B cell (primary cell): ENCODE results near the gene EVA1A. TPM values are rescaled to one million over a fixed set of nuclear protein-coding genes. Genes with fewer than 3 reads are reported as not detected.

Source experiments
- ATAC-seq: fragments of 200-7000 bp; cut with Tn5 transposase; one replicate; pipeline ENCODE4 v1.10.0; 2021; ENCODE audit warnings: low read depth, mild to moderate bottlenecking, moderate number of reproducible peaks, moderate library complexity
- CTCF ChIA-PET: fragments of 350-600 bp; sonication (Branson Sonifier 250); formaldehyde crosslinking; loops from one replicate; lab custom pipeline; 2021; ENCODE audit warnings: antibody characterized with exemption, inconsistent platforms; lab: Charles Lee
- POLR2A ChIA-PET: fragments of 350-600 bp; sonication (Branson Sonifier 250); formaldehyde crosslinking; loops from one replicate; lab custom pipeline; 2021; ENCODE audit warnings: antibody characterized with exemption; lab: Charles Lee
- DNase-seq: peaks from one replicate; pipeline ENCODE4 v3.0.0; 2013
- H2AFZ ChIP-seq: 2 replicates; pipeline ENCODE4 v1.6.1; 2012; ENCODE audit warnings: mild to moderate bottlenecking, low read depth, low read length; ENCODE audit not compliant: insufficient read depth, poor library complexity, severe bottlenecking
- H3K27ac ChIP-seq, 2 donors: 1 replicate in 1 of 2; 2 replicates in 1 of 2; pipeline ENCODE4 v1.5.1; 2012 to 2013; ENCODE audit warnings: low read length in 2 of 2, mild to moderate bottlenecking in 2 of 2, moderate library complexity in 1 of 2
- H3K27me3 ChIP-seq, 4 experiments: fragments of 200-600 bp in 1 of 4; sonication (generic) in 1 of 4; replicated peaks in 1 of 4; 1 replicate in 2 of 4; 2 replicates in 2 of 4; pipeline versions ENCODE4 v1.6.1 to v1.7.0; 2013 to 2016; ENCODE audit warnings: low read length in 3 of 4, mild to moderate bottlenecking in 2 of 4, mixed read lengths in 1 of 4, moderate library complexity in 1 of 4; ENCODE audit not compliant: insufficient read depth in 4 of 4, control insufficient read depth in 3 of 4; ENCODE audit errors: control extremely low read depth in 1 of 4
- H3K36me3 ChIP-seq, 2 experiments: replicated peaks in 1 of 2; 1 replicate in 1 of 2; 2 replicates in 1 of 2; pipeline versions ENCODE4 v1.6.1 to v1.7.1; 2013; ENCODE audit warnings: low read length in 1 of 2; ENCODE audit not compliant: insufficient read depth in 2 of 2, control insufficient read depth in 1 of 2; ENCODE audit errors: control extremely low read depth in 1 of 2, extremely low read depth in 1 of 2
- H3K4me1 ChIP-seq, 2 donors: fragments of 200-600 bp in 1 of 2; sonication (generic) in 1 of 2; 1 replicate in 1 of 2; 2 replicates in 1 of 2; pipeline versions ENCODE4 v1.5.1 to v1.6.1; 2013 to 2017; ENCODE audit warnings: low read length in 2 of 2; ENCODE audit not compliant: control insufficient read depth in 2 of 2, insufficient read depth in 2 of 2
- H3K4me2 ChIP-seq: replicated peaks from 2 replicates; pipeline ENCODE3; 2012; ENCODE audit warnings: mild to moderate bottlenecking, low read depth, low read length; ENCODE audit not compliant: poor library complexity, severe bottlenecking
- H3K4me3 ChIP-seq, 5 experiments: fragments of 200-600 bp in 1 of 5; sonication (generic) in 1 of 5; 1 replicate in 3 of 5; 2 replicates in 2 of 5; pipeline versions ENCODE4 v1.5.1 to v1.7.0; 2011 to 2016; ENCODE audit warnings: low read length in 4 of 5, mild to moderate bottlenecking in 4 of 5, low read depth in 2 of 5, control low read depth in 1 of 5, moderate library complexity in 1 of 5; ENCODE audit not compliant: insufficient read depth in 1 of 5; ENCODE audit errors: control extremely low read depth in 1 of 5, extremely low read depth in 1 of 5
- H3K79me2 ChIP-seq: fragments of 200-600 bp; sonication (generic); one replicate; pipeline ENCODE4 v1.6.0; 2016; ENCODE audit warnings: low read length; ENCODE audit not compliant: control insufficient read depth, insufficient read depth
- H3K9ac ChIP-seq: fragments of 200-600 bp; sonication (generic); 2 replicates; pipeline ENCODE4 v1.6.1; 2017; ENCODE audit warnings: mild to moderate bottlenecking, low read length, moderate library complexity
- H3K9me3 ChIP-seq, 3 donors: one replicate each; pipeline versions ENCODE4 v1.6.1 to v1.7.1; 2013; ENCODE audit warnings: low read length in 2 of 3; ENCODE audit not compliant: control insufficient read depth in 2 of 3, insufficient read depth in 1 of 3; ENCODE audit errors: control extremely low read depth in 1 of 3
- H4K20me1 ChIP-seq: 2 replicates; pipeline ENCODE4 v1.6.0; 2012; ENCODE audit warnings: mild to moderate bottlenecking, low read length; ENCODE audit not compliant: insufficient read depth, control insufficient read depth, poor library complexity, severe bottlenecking
- H3K27ac Mint-ChIP-seq: one replicate; pipeline ENCODE4 v1.8.0; 2021; ENCODE audit warnings: mixed read lengths
- H3K27me3 Mint-ChIP-seq: one replicate; pipeline ENCODE4 v1.8.0; 2021; ENCODE audit warnings: mixed read lengths
- H3K4me1 Mint-ChIP-seq: one replicate; pipeline ENCODE4 v1.8.0; 2021; ENCODE audit warnings: mixed read lengths
- H3K4me3 Mint-ChIP-seq: one replicate; pipeline ENCODE4 v1.8.0; 2021; ENCODE audit warnings: mixed read lengths
- H3K9me3 Mint-ChIP-seq: one replicate; pipeline ENCODE4 v1.8.0; 2022; ENCODE audit warnings: mixed read lengths; ENCODE audit not compliant: insufficient read depth
- CTCF ChIP-seq: fragments of 200-600 bp; IDR thresholded peaks from one replicate; pipeline ENCODE4 v1.8.0; 2022; ENCODE audit warnings: antibody characterized with exemption, mild to moderate bottlenecking
- EZH2 ChIP-seq: IDR thresholded peaks from 2 replicates; pipeline ENCODE4 v1.6.1; 2012; ENCODE audit warnings: borderline replicate concordance, low read depth, mild to moderate bottlenecking, moderate library complexity, low read length; ENCODE audit not compliant: insufficient read depth, poor library complexity, severe bottlenecking
- WGBS: methylation state at CpG from one replicate; pipeline ENCODE4 v1.1.5; 2013; ENCODE audit warnings: missing lambda C conversion rate; ENCODE audit not compliant: insufficient coverage; 5-methylcytosine and 5-hydroxymethylcytosine counted together
- intact Hi-C: fragments of 100-400 bp; cut with micrococcal nuclease; formaldehyde crosslinking; loops from one replicate; pipeline ENCODE4 v1.10.0; 2022
- polyA plus RNA-seq: library from polyadenylated mRNA; depleted of rRNA; stranded (reverse); fragments of >200 nt; gene quantifications from 2 replicates; pipeline ENCODE4 v1.2.3, GENCODE V29; 2012
- total RNA-seq, 2 donors: library from RNA; stranded (reverse); fragments of 120-200 nt in 1 of 2; gene quantifications; 1 replicate in 1 of 2; 2 replicates in 1 of 2; pipeline versions ENCODE4 v1.2.3 to v1.2.4, GENCODE V29; 2013 to 2022

The EVA1A gene
- total and polyA plus RNA-seq, 2 donors (not counting 1 experiment from before 2014, with no cell fraction given): not detected

- ChIA-PET CTCF (interaction anchor here (0.6 to 0.7 kb wide), 2 partner anchors 37 to 409 kb away, joined by 3 read pairs; no protein-coding TSS in a partner anchor), POLR2A (no interaction called here)
- Mint-ChIP-seq H3K4me3 (peak overlapping the region; percentile 83), H3K4me1 (peaks cover 15% of the 10 kb centered on the region), H3K27ac (no peak overlapping the region), H3K9me3 (no peaks in the 10 kb centered on the region), H3K27me3 (peaks cover 62% of the 10 kb centered on the region)
- peaks cover 5 to 14% of the 10 kb centered on the region in 2 donors for H3K4me1 ChIP-seq
- H2AFZ ChIP-seq: no peak overlapping the region
- H3K27me3 ChIP-seq: peaks cover 0 to 42% (median 13%) of the 10 kb centered on the region in 4 experiments
- intact Hi-C loops: no loop called here
- no peak overlapping the region for H3K27ac ChIP-seq
- WGBS: 77% methylated on average over 7 of the region's 11 CpGs
- ATAC-seq: no peak
- H3K79me2 ChIP-seq: no peaks in the 10 kb centered on the region
- TF ChIP-seq EZH2 (no peak), CTCF (no peak)
- H3K9ac ChIP-seq: no peak overlapping the region
- no peak overlapping the region for H3K4me3 ChIP-seq
- H3K36me3 ChIP-seq: no peaks in the 10 kb centered on the region
- no peaks in the 10 kb centered on the region for H3K9me3 ChIP-seq
- H3K4me2 ChIP-seq: no peak overlapping the region
- no peaks in the 10 kb centered on the region for H4K20me1 ChIP-seq
- no peak for DNase-seq
Observed at GRCh38 chr2:75561566-75562512, 1.1 kb upstream of the EVA1A start.
